H54 (cell line): ENCODE data around the gene ZFAND3.

Experiments
- DNase-seq: peaks from one replicate; pipeline ENCODE4 v3.0.0; 2011; ENCODE audit warnings: low spot score, mixed read lengths; ENCODE audit not compliant: insufficient read length
- FAIRE-seq: peaks from 3 replicates; lab custom pipeline; 2011; peaks lifted over from hg19 to GRCh38; lab: Jason Lieb, UNC
- POLR2A ChIP-seq: IDR thresholded peaks from 2 replicates; pipeline ENCODE4 v1.6.1; 2011; ENCODE audit warnings: low read depth, mild to moderate bottlenecking, low read length

Gene ZFAND3

DNA sequence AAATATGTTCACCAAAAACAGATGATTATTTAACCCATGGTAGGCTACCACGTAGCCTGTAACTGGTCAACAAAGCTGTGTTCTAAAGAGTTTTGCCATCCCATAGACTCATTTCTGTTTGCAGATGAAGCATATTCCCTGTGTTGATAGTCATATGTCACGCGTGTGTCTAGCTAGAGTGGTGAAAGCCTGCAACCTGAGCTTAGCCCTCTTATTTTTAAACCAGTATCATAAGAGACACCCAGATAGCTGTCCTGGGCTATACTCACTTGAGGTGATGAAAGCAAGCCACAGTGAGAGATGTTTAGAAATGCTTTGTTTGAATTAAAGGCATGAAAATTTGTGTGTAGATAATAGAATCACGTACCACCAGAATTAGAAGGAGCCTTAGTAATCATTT is 307.8 kb downstream of the ZFAND3 start:
- no peak for TF ChIP-seq POLR2A
- DNase-seq (no peak), FAIRE-seq (no peak)

DNA sequence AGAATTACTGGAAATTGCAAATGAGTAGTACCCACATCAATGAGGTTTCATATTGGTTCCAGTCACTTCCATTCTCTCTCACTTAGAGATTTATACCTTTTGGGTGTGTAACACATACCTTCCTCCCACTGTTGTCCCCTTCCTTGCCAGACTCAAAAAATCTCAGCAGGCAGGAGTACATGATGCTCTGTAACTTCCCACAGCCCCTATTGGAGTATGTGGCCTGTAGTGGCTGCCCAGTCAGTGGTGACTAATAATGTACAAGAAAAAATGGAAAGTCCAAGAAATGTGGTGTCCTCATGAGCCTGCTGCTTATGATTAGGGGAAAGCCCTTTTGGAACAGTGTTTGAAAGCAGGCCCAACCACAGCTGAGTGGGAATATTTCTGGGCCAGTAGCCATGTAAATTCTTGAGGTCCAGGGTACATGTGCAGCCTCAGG is 312.0 kb downstream of the ZFAND3 start:
- FAIRE-seq (peak; percentile 82), DNase-seq (peak; percentile 50)
- no peak for TF ChIP-seq POLR2A

DNA sequence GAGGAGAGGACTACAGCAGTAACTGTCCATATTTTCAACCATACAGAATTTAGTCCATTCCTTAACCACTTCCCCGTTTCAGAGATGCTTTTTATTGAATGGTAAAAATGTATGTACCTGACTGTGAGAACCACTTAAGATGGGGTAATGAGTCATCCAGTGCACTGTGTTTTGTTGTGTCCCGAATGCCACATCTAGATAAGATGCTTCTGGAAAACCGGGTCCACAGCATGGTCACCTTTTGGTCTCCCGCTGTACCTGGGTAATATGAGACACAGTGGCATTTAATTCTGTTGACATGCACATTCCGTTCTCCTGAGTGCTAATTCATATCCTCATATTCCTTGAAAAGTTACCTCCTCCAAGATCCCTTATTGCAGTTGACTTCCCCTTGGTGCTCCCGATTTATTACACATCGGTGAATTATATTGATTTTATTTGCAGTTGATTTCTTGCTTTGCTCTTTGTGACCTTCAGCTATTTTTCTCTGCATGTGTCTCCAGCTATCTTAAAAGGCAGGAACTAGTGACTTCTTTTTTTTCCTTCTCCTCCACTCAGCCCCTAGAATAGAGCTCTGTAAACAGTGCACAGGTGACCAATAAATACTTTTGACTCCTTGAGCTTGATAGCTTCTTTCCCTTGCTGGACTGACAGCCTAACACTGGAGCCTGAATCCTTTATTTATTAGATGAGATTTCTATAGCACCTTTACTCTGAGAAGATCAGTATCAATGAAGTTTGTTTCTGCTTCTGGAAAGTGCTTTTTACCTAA is 314.6 kb downstream of the ZFAND3 start:
- DNase-seq (no peak), FAIRE-seq (no peak)
- no peak for TF ChIP-seq POLR2A

DNA sequence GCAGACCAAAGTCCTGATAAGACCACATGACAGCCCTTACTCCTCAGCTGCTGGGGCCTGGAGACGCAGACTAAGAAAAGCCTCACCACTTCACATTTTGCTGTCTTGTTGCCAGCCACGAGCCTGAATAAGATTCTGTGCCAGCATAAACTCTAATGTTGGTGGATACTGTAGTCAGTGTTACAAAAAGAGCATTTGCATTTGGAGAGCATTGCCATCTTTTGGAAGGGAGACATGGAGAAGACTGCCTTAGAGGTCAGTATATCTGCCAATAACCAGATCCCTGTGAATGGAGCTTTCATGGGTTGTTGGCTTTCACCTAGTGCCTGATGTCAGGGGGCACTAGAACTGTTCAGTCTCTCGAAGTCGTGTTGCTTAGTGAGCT is 315.2 kb downstream of the ZFAND3 start:
- DNase-seq: no peak
- no peak for TF ChIP-seq POLR2A
- no peak for FAIRE-seq

DNA sequence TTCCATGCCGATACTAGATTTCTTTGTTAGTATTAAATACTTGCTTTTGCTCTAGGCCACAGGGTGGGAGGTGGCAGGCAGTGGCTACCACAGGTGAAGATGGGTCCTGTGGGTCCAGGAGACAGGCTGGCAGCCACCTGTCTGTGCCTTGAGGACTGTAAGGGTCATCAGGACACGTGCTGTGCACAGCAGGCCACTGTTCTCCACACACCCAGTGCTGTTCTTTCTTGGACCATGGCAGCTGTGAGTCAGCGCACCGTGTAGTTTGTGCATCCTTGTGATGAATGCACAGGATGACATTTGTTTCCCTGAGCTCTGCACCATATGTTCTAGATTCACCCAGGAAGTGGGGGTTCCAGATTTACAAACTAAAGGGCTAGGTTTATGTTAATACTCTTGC is 317.0 kb downstream of the ZFAND3 start:
- TF ChIP-seq POLR2A: no peak
- FAIRE-seq: no peak
- no peak for DNase-seq

DNA sequence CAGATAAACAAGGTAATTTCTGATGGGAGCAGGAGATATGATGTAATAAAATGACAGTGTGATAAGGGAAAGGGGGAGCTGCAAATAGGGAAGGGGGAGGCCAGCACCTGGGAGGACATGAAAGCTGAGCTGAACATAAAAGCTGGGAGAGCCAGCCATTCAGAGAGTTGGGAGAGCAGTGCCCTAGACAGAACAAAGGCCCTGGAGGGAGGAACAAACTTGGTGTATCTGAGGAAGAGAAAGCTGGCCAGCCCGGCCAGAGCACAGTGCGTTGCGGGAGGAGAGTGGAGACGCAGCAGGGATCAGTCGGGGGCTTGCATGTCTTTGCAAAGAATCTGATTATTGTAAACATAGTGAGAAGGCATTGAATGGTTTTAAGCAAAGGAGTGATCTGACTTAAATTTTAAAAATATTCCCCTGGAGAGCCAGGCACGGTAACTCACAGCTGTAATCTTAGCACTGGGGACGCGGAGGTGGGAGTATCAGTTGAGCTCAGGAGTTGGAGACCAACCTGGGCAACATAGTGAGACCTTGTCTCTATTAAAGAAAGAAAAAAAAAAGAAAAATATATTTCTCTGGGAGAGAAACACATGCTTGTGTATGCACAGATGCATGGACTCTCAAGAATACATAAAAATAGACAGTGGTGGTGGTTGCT is 318.2 kb downstream of the ZFAND3 start:
- no peak for DNase-seq
- TF ChIP-seq POLR2A: no peak
- no peak for FAIRE-seq

DNA sequence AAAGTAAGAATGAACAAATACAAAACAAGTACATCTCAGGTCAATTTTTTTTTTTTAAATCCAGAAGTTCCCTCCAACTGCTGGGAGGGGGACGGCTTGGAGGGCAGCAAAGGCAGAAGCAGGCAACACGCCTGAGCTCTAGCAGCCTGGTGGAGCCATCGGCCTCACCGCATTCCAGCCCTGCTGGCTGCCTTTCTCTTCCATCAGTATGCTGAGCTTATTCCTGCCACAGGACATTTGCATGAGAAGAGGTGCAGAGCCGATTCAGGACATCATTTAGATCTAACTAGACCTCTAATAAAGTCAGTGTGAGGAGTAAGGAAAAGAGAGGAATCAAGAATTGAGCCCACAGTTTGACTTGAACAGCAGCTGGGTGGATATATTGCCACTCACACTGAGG is 318.8 kb downstream of the ZFAND3 start:
- FAIRE-seq (no peak), DNase-seq (no peak)
- TF ChIP-seq POLR2A: no peak

DNA sequence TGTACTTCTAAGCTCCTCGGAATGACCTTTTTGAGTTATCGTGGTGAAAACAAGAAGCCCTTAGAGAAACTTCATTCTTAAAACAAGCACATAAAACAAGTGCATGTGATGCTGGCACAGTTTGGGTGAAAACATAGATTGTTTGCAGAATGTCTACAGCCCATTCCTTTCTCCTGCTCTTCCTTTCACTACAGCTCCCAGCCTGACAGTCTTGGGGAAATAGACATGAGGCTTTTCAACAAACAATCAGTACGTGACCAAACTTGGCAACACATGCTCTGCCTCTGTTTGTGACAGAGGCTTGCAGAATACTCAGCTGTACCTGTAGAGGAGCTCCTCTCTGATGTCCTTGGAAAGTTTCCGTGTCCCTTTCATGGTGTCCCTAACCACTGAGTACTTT is 321.6 kb downstream of the ZFAND3 start:
- no peak for DNase-seq
- FAIRE-seq: no peak
- no peak for TF ChIP-seq POLR2A

DNA sequence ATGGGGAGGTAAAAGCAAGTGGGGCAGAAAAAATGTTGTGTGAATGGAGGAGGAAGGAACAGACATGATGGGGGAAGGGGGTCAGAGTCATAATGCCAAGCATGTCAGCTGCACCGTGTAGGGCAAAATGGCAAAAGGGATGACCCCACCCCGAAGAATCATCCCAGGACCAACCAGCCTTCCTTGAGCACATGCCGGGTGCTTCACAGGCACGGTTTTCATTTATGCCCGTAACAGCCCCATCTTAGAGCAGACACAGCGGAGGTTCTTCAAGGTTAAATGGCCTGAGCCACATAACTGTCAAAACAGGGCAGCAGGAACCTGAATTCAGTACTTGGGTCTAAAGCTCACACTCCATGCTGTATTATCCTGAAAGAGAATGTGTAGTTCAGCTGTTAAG is 322.2 kb downstream of the ZFAND3 start:
- TF ChIP-seq POLR2A: no peak
- no peak for DNase-seq
- no peak for FAIRE-seq

DNA sequence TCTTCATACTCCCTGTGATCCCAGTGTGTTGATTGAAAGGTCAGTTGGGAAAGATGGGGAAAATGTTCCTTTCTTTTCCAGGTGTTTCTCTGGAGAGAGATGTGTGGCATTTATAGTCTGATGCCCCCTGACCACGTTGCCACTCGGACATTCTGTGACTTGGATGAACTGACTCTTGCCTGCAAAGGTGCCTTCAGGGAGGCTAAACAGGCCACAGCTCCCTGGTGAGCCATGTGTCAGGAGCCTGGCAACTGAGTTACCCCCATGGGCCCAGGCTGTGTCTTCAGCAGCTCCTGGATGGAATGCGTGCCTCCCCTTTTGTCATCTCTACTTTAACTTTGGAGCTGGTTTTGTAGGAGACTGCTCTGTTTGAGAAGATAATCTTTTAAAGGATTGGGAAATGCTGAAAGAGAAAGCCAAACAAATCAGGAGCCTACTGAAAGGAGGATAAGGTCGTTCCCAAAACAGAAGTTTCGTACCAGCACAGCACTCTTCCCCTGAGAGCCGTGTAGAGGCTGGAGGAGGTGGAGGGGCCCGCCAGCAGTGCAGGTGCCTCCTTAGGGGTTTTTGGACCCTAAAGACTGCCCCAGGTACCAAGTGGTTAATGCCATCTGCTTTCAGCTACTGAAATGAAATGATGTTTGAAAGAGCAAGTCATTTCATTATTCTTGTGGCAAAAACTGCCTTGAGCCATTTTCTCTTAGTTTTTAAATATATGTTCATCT is 322.8 kb downstream of the ZFAND3 start:
- no peak for FAIRE-seq
- TF ChIP-seq POLR2A: no peak
- DNase-seq: no peak

DNA sequence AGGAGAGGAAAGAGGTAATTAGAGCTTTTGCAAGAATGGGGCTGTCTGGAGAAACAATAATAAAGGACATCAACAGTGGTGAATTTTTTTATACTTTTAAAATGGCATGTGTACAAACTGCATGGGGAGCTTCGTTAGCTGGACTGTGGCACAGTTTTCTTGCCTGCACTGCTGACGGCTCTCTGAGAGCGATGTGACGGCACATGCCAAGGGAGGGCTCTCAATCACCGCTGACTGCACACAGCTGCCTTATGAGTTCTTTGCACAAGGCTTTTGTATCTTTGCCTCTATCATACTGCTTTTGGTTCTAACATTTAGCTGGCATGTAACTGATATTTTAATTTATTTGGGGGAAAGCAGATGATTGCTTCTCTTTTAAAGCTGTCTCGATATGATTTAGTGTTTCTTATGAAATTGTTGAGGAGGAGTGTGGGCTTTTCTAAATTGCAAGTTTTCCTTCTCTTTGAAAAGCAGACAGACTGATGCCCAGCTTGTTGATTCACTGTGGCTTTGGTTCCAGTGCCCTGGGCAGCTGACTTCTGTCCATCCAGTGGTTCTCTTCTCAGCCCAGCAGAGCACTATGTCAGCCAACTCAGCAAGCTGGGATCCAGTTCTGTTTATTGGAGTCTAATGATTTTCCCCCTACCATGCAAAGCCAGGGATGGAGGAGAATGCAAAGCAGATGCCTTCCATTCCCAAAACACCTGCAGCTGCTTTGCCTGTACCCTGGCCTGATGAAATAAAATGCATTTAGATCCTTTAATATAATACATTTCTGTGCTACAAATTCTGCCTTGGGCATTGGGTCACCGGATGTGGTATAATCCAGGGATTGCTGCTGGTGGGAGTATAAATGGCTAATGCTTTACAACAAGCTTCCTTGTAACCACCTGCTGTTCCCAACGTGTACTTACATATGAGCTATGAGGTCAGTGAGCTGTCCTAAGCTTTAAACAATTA is 323.9 kb downstream of the ZFAND3 start:
- no peak for TF ChIP-seq POLR2A
- FAIRE-seq: no peak
- DNase-seq: no peak

DNA sequence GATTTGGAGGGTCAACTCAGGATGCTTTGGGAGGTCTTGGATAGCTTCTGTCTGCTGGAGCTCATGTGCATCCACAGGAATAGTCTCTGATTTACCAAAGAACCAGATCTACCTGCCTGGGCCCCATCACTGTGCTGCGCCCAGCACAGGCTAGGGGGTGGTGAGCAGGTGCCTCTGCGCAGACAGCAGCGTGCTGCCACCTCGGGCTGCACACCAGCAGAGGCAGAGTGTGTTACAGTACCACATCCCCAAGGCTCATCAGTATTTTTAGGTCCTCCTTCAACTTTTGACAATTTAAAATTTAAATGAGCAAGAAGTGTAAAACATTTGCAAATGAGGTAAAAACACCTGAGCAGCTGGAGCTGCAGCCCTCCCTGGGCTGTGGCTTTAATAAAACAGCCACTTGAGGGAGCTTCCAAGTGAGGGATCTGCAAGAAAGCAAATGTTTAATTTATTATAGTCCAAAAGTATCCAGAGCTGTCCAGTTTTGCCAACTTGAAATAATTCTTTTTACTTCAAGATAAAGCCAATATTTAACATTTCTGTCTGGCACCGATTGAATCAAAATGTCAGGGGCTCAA is 324.9 kb downstream of the ZFAND3 start:
- DNase-seq (no peak), FAIRE-seq (no peak)
- TF ChIP-seq POLR2A: no peak
